CD4-positive, CD25-positive, alpha-beta regulatory T cell (primary cell): ENCODE data around the gene ELF1. TPM values are rescaled to one million over a fixed set of nuclear protein-coding genes. Genes with fewer than 3 reads are reported as not detected.
"Not testable (repeated sequence)": the region's sequence is repeated elsewhere in the genome, so short reads cannot be mapped to it uniquely, and the experiment has no call there.

Experiments
- ATAC-seq, 2 donors: fragments of 150-1000 bp; cut with Tn5 transposase; one replicate each; pipeline ENCODE4 v1.10.0; 2021; ENCODE audit warnings: low read depth in 2 of 2, moderate number of reproducible peaks in 2 of 2, moderate library complexity in 1 of 2
- DNase-seq, 3 donors: peaks; one replicate each; pipeline versions ENCODE4 v3.0.0 to v3.0.0-alpha.2; 2012 to 2022; ENCODE audit warnings: mixed read lengths in 1 of 3
- H3K27ac ChIP-seq: one replicate; pipeline ENCODE4 v1.7.0; 2013; ENCODE audit warnings: mild to moderate bottlenecking, low read length; ENCODE audit not compliant: insufficient read depth, poor library complexity, severe bottlenecking
- H3K27me3 ChIP-seq: one replicate; pipeline ENCODE4 v1.7.0; 2013; ENCODE audit warnings: low read length; ENCODE audit not compliant: control insufficient read depth, insufficient read depth
- H3K36me3 ChIP-seq: one replicate; pipeline ENCODE4 v1.7.0; 2013; ENCODE audit warnings: mild to moderate bottlenecking, low read length, moderate library complexity; ENCODE audit not compliant: control insufficient read depth, insufficient read depth
- H3K4me1 ChIP-seq: 2 replicates; pipeline ENCODE4 v1.7.0; 2013; ENCODE audit warnings: mild to moderate bottlenecking, low read length; ENCODE audit not compliant: insufficient read depth, control insufficient read depth, poor library complexity, severe bottlenecking
- H3K4me3 ChIP-seq: one replicate; pipeline ENCODE4 v1.7.0; 2013; ENCODE audit warnings: low read depth, mild to moderate bottlenecking, low read length, moderate library complexity
- H3K9me3 ChIP-seq, 2 experiments: 1 replicate in 1 of 2; 2 replicates in 1 of 2; pipeline ENCODE4 v1.7.0; 2013; ENCODE audit warnings: low read length in 2 of 2, mild to moderate bottlenecking in 1 of 2, moderate library complexity in 1 of 2; ENCODE audit not compliant: control insufficient read depth in 2 of 2
- H3K27ac Mint-ChIP-seq, 3 donors: one replicate each; pipeline ENCODE4 v1.8.0; 2020 to 2022; ENCODE audit warnings: mild to moderate bottlenecking in 3 of 3, mixed read lengths in 3 of 3, moderate library complexity in 2 of 3
- H3K27me3 Mint-ChIP-seq: one replicate; pipeline ENCODE4 v1.8.0; 2022; ENCODE audit warnings: mild to moderate bottlenecking, mixed read lengths
- H3K36me3 Mint-ChIP-seq: one replicate; pipeline ENCODE4 v1.8.0; 2020; ENCODE audit warnings: mixed read lengths
- H3K4me1 Mint-ChIP-seq, 4 donors: one replicate each; pipeline ENCODE4 v1.8.0; 2020 to 2022; ENCODE audit warnings: mixed read lengths in 4 of 4, mild to moderate bottlenecking in 1 of 4
- H3K4me3 Mint-ChIP-seq, 4 donors: one replicate each; pipeline ENCODE4 v1.8.0; 2020 to 2022; ENCODE audit warnings: mild to moderate bottlenecking in 4 of 4, mixed read lengths in 4 of 4, moderate library complexity in 3 of 4
- H3K9me3 Mint-ChIP-seq, 7 donors: one replicate each; pipeline ENCODE4 v1.8.0; 2020 to 2022; ENCODE audit warnings: mixed read lengths in 7 of 7, mild to moderate bottlenecking in 3 of 7, moderate library complexity in 2 of 7
- polyA plus RNA-seq, 4 donors: library from polyadenylated mRNA; unstranded; fragments of 300-500 nt; fragmentation: Illumina TruSeq; gene quantifications; one replicate each; pipeline ENCODE4 v1.2.3, GENCODE V29; 2021
- total RNA-seq: library from RNA; stranded (reverse); gene quantifications from one replicate; pipeline ENCODE4 v1.2.3, GENCODE V29; 2022

Gene ELF1
- total and polyA plus RNA-seq, 5 donors from 2014 or later: 122 to 285 (median 155) TPM

GRCh38 chr13:40943073-40943472, 76.0 kb downstream of the ELF1 start:
- ATAC-seq: no peak
- H3K4me1 Mint-ChIP-seq: peaks cover 37 to 63% (median 47%) of the 10 kb centered on the region in 4 donors
- H3K27ac ChIP-seq: no peak overlapping the region
- H3K27ac Mint-ChIP-seq: peak overlapping the region in 1 of 3 donors; percentile 28
- DNase-seq: no peak
- no peak overlapping the region for H3K4me3 ChIP-seq
- H3K4me3 Mint-ChIP-seq: no peak overlapping the region
- peaks cover 64% of the 10 kb centered on the region for H3K36me3 Mint-ChIP-seq
- peaks cover 92% of the 10 kb centered on the region for H3K36me3 ChIP-seq
- no peaks in the 10 kb centered on the region for H3K9me3 ChIP-seq
- no peaks in the 10 kb centered on the region for H3K27me3 Mint-ChIP-seq
- H3K27me3 ChIP-seq: no peaks in the 10 kb centered on the region
- H3K4me1 ChIP-seq: peaks cover 8% of the 10 kb centered on the region
- no peaks in the 10 kb centered on the region for H3K9me3 Mint-ChIP-seq

- Mint-ChIP-seq H3K9me3 (no peaks in the 10 kb centered on the region), H3K4me3 (peak overlapping the region in 2 of 4 donors; percentile 6 to 67), H3K36me3 (peaks cover 56% of the 10 kb centered on the region), H3K4me1 (peaks cover 32 to 61% (median 40%) of the 10 kb centered on the region in 4 donors), H3K27me3 (no peaks in the 10 kb centered on the region), H3K27ac (peak overlapping the region in 1 of 3 donors; percentile 14)
- ATAC-seq: no peak
- peaks cover 8% of the 10 kb centered on the region for H3K4me1 ChIP-seq
- no peak overlapping the region for H3K4me3 ChIP-seq
- DNase-seq: no peak
- peaks cover 82% of the 10 kb centered on the region for H3K36me3 ChIP-seq
- H3K27me3 ChIP-seq: no peaks in the 10 kb centered on the region
- H3K27ac ChIP-seq: no peak overlapping the region
- no peaks in the 10 kb centered on the region for H3K9me3 ChIP-seq
Observed at GRCh38 chr13:40941581-40941980, 77.5 kb downstream of the ELF1 start.

DNA sequence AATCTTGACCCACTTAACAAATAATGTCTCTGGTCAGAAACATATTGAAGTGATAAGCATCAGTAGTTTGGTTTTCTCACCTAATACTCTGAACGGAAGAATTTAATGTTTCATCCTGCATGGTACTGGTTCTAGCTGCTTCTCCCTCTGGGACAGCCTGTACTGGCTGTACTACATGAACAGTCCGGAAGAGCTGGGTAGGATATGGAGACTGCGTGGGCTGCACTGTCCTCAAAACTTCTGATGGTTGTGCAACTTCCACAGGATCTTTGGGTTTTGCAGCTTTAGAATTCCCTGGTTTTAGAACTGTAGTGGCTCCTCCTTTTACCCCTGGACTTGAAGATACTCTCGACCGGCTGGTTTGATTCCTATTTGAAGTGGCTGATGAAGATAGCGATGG, 78.3 kb downstream of the ELF1 start:
- Mint-ChIP-seq H3K4me3 (peak overlapping the region in 2 of 4 donors; percentile 6 to 58), H3K27me3 (no peaks in the 10 kb centered on the region), H3K36me3 (peaks cover 50% of the 10 kb centered on the region), H3K4me1 (peaks cover 32 to 59% (median 40%) of the 10 kb centered on the region in 4 donors), H3K27ac (peak overlapping the region in 2 of 3 donors; percentile 24 to 83), H3K9me3 (no peaks in the 10 kb centered on the region)
- Histone ChIP-seq H3K4me3 (no peak overlapping the region), H3K4me1 (peaks cover 8% of the 10 kb centered on the region), H3K9me3 (no peaks in the 10 kb centered on the region), H3K27me3 (no peaks in the 10 kb centered on the region), H3K27ac (no peak overlapping the region), H3K36me3 (peaks cover 84% of the 10 kb centered on the region)
- ATAC-seq (no peak), DNase-seq (no peak)

DNA sequence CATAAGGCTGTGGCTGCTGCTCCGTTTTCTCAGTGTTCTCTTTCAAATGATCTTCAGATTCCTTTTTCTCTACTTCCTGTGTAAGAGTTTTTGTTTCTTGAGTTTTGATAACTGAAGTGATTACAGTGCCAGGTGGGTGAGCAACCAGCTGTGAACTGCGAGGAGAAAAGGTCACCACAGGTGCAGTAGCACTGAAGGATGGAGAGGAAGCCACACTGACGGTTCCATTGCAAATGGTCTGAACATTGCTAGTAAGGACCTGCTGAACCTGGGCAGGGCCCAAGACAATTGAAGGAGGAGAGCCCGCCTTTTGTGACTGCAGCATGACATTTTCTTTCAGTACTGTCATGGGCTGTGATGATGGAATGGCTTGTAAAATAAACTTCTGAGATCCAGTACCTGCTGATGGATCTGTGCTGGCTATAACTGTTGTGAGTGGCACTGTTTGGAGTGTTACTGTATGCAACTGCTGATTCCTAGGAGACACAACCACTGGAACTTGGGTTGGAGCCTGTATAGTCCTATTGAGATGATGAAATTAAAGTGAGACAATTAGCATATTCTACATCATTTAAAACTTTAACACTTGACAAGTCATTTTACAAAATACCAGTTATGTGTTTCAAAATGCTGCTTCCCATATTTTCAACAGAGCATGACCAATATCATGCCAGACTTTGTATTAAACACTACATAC, 85.5 kb downstream of the ELF1 start:
- Mint-ChIP-seq H3K4me3 (peak overlapping the region in 1 of 4 donors; percentile 25), H3K36me3 (peaks cover 21% of the 10 kb centered on the region), H3K27ac (peak overlapping the region; percentile 59 to 88 (median 77)), H3K4me1 (peaks cover 30 to 60% (median 40%) of the 10 kb centered on the region in 4 donors), H3K27me3 (no peaks in the 10 kb centered on the region), H3K9me3 (peaks cover 0 to 2% (median 0%) of the 10 kb centered on the region in 7 donors)
- ATAC-seq (peak; percentile 57 to 67), DNase-seq (peak in 1 of 3 donors; percentile 45)
- Histone ChIP-seq H3K27me3 (no peaks in the 10 kb centered on the region), H3K4me3 (peak overlapping the region; percentile 32), H3K4me1 (peaks cover 18% of the 10 kb centered on the region), H3K36me3 (peaks cover 65% of the 10 kb centered on the region), H3K9me3 (no peaks in the 10 kb centered on the region), H3K27ac (peak overlapping the region; percentile 56)

GRCh38 chr13:40932252-40932651, 86.9 kb downstream of the ELF1 start:
- H3K9me3 ChIP-seq: no peaks in the 10 kb centered on the region
- peak overlapping the region; percentile 56 for H3K27ac ChIP-seq
- peaks cover 18% of the 10 kb centered on the region for H3K4me1 ChIP-seq
- DNase-seq: no peak
- peaks cover 59% of the 10 kb centered on the region for H3K36me3 ChIP-seq
- Mint-ChIP-seq H3K27ac (peak overlapping the region in 1 of 3 donors; percentile 59), H3K4me3 (no peak overlapping the region), H3K9me3 (peaks cover 0 to 2% (median 0%) of the 10 kb centered on the region in 7 donors), H3K27me3 (no peaks in the 10 kb centered on the region), H3K36me3 (peaks cover 20% of the 10 kb centered on the region), H3K4me1 (peaks cover 25 to 59% (median 38%) of the 10 kb centered on the region in 4 donors)
- no peaks in the 10 kb centered on the region for H3K27me3 ChIP-seq
- ATAC-seq: no peak
- no peak overlapping the region for H3K4me3 ChIP-seq

- Mint-ChIP-seq H3K9me3 (peaks cover 0 to 2% (median 0%) of the 10 kb centered on the region in 7 donors), H3K36me3 (peaks cover 17% of the 10 kb centered on the region), H3K27ac (no peak overlapping the region), H3K4me1 (peaks cover 25 to 56% (median 37%) of the 10 kb centered on the region in 4 donors), H3K4me3 (no peak overlapping the region), H3K27me3 (no peaks in the 10 kb centered on the region)
- H3K27ac ChIP-seq: peak overlapping the region; percentile 56
- H3K4me3 ChIP-seq: no peak overlapping the region
- DNase-seq (no peak), ATAC-seq (no peak)
- peaks cover 18% of the 10 kb centered on the region for H3K4me1 ChIP-seq
- no peaks in the 10 kb centered on the region for H3K9me3 ChIP-seq
- H3K27me3 ChIP-seq: no peaks in the 10 kb centered on the region
- H3K36me3 ChIP-seq: peaks cover 56% of the 10 kb centered on the region
Observed at GRCh38 chr13:40931719-40932118, 87.4 kb downstream of the ELF1 start.

GRCh38 chr13:40929883-40930282, 89.2 kb downstream of the ELF1 start:
- Mint-ChIP-seq H3K36me3 (peaks cover 17% of the 10 kb centered on the region), H3K27ac (peak overlapping the region in 1 of 3 donors; percentile 74), H3K4me1 (peaks cover 18 to 44% (median 29%) of the 10 kb centered on the region in 4 donors)
- DNase-seq, H3K27me3 ChIP-seq, H3K9me3 Mint-ChIP-seq, ATAC-seq, H3K9me3 ChIP-seq, H3K27ac ChIP-seq, H3K4me3 ChIP-seq, H3K27me3 Mint-ChIP-seq, H3K4me3 Mint-ChIP-seq: not testable (repeated sequence)
- Histone ChIP-seq H3K36me3 (peaks cover 50% of the 10 kb centered on the region), H3K4me1 (peaks cover 18% of the 10 kb centered on the region)
